GM23338 (cell line): ENCODE data around the gene NRG3. TPM values are rescaled to one million over a fixed set of nuclear protein-coding genes. Genes with fewer than 3 reads are reported as not detected.

ENCODE experiments used
- ATAC-seq: fragments of 200-7000 bp; cut with Tn5 transposase; 3 replicates; pipeline ENCODE4 v1.9.1; 2020
- DNase-seq: peaks from one replicate; pipeline ENCODE4 v3.0.0-alpha.2; 2015; ENCODE audit warnings: low spot score
- H2AFZ ChIP-seq: fragments of 200-600 bp; sonication (generic); 2 replicates; pipeline ENCODE4 v1.8.0; 2016; ENCODE audit warnings: antibody characterized with exemption, mild to moderate bottlenecking, moderate library complexity
- H3F3A ChIP-seq: fragments of 200-600 bp; sonication (generic); replicated peaks from 2 replicates; pipeline ENCODE4 v1.8.0; 2017; ENCODE audit warnings: antibody characterized with exemption, mixed run types, low read depth
- H3K27ac ChIP-seq: fragments of 200-600 bp; sonication (generic); 2 replicates; pipeline ENCODE4 v1.6.1; 2016; ENCODE audit warnings: low read depth
- H3K27me3 ChIP-seq: fragments of 200-600 bp; sonication (generic); 2 replicates; pipeline ENCODE4 v1.8.0; 2016; ENCODE audit warnings: mild to moderate bottlenecking, mixed run types, moderate library complexity; ENCODE audit not compliant: insufficient read depth
- H3K36me3 ChIP-seq: fragments of 200-600 bp; sonication (generic); 2 replicates; pipeline ENCODE4 v1.8.0; 2016; ENCODE audit warnings: mild to moderate bottlenecking; ENCODE audit not compliant: insufficient read depth
- H3K4me1 ChIP-seq: fragments of 200-600 bp; sonication (generic); 2 replicates; pipeline ENCODE4 v1.8.0; 2016; ENCODE audit warnings: mild to moderate bottlenecking, moderate library complexity; ENCODE audit not compliant: insufficient read depth
- H3K4me2 ChIP-seq: fragments of 200-600 bp; sonication (generic); 2 replicates; pipeline ENCODE4 v1.7.1; 2017; ENCODE audit warnings: mixed run types
- H3K4me3 ChIP-seq: fragments of 200-600 bp; sonication (generic); 2 replicates; pipeline ENCODE4 v1.6.1; 2016; ENCODE audit warnings: mixed run types
- H3K79me2 ChIP-seq: fragments of 200-600 bp; sonication (generic); replicated peaks from 2 replicates; pipeline ENCODE4 v1.8.0; 2017; ENCODE audit warnings: mild to moderate bottlenecking; ENCODE audit not compliant: insufficient read depth
- H3K9me2 ChIP-seq: fragments of 200-600 bp; sonication (generic); 2 replicates; pipeline ENCODE4 v1.8.0; 2017; ENCODE audit not compliant: insufficient read depth
- H4K20me1 ChIP-seq: fragments of 200-600 bp; sonication (generic); replicated peaks from 2 replicates; pipeline ENCODE4 v1.8.0; 2017; ENCODE audit warnings: mild to moderate bottlenecking; ENCODE audit not compliant: insufficient read depth
- H3K27ac Mint-ChIP-seq: 2 replicates; pipeline ENCODE4 v1.8.0; 2020; ENCODE audit warnings: inconsistent platforms, mild to moderate bottlenecking, moderate library complexity, mixed read lengths
- H3K27me3 Mint-ChIP-seq: 3 replicates; pipeline ENCODE4 v1.8.0; 2022; ENCODE audit warnings: low read depth, mild to moderate bottlenecking, moderate library complexity, mixed read lengths, inconsistent platforms; ENCODE audit not compliant: insufficient read depth, poor library complexity
- H3K36me3 Mint-ChIP-seq: 3 replicates; pipeline ENCODE4 v1.8.0; 2021; ENCODE audit warnings: low read depth, mild to moderate bottlenecking, inconsistent platforms, moderate library complexity, mixed read lengths
- H3K4me1 Mint-ChIP-seq: 3 replicates; pipeline ENCODE4 v1.8.0; 2020; ENCODE audit warnings: mild to moderate bottlenecking, inconsistent platforms, mixed read lengths
- H3K4me3 Mint-ChIP-seq: 3 replicates; pipeline ENCODE4 v1.8.0; 2021; ENCODE audit warnings: moderate library complexity, mild to moderate bottlenecking, inconsistent platforms, mixed read lengths
- H3K9me3 Mint-ChIP-seq: 3 replicates; pipeline ENCODE4 v1.8.0; 2020; ENCODE audit warnings: moderate library complexity, mild to moderate bottlenecking, inconsistent platforms, mixed read lengths
- CREB1 ChIP-seq: fragments of 250-450 bp; sonication (Bioruptor Pico); IDR thresholded peaks from 2 replicates; pipeline ENCODE4 v1.5.0; 2020; ENCODE audit warnings: low read depth, mild to moderate bottlenecking, moderate library complexity
- ETS1 ChIP-seq: IDR thresholded peaks from 2 replicates; pipeline ENCODE4 v1.6.1; 2016; ENCODE audit warnings: antibody characterized with exemption
- EZH2 ChIP-seq: fragments of 200-600 bp; sonication (generic); IDR thresholded peaks from one replicate; pipeline ENCODE4 v1.8.0; 2017; ENCODE audit warnings: antibody characterized with exemption, mild to moderate bottlenecking, low read depth; ENCODE audit not compliant: unreplicated experiment
- EZH2phosphoT487 ChIP-seq: fragments of 200-600 bp; sonication (generic); IDR thresholded peaks from one replicate; pipeline ENCODE4 v1.8.1; 2018; ENCODE audit warnings: antibody characterized with exemption; ENCODE audit not compliant: unreplicated experiment
- JUNB ChIP-seq: IDR thresholded peaks from one replicate; pipeline ENCODE4 v1.6.1; 2016; ENCODE audit warnings: antibody characterized with exemption; ENCODE audit not compliant: unreplicated experiment
- NANOG ChIP-seq: IDR thresholded peaks from 2 replicates; pipeline ENCODE4 v1.6.1; 2016; ENCODE audit warnings: antibody characterized with exemption, borderline replicate concordance
- POLR2AphosphoS5 ChIP-seq: IDR thresholded peaks from 2 replicates; pipeline ENCODE4 v1.6.1; 2016; ENCODE audit warnings: antibody characterized with exemption, low read depth
- STAT1 ChIP-seq: IDR thresholded peaks from one replicate; pipeline ENCODE4 v1.6.1; 2016; ENCODE audit warnings: antibody characterized with exemption; ENCODE audit not compliant: unreplicated experiment
- ZNF114 ChIP-seq: fragments of 250-450 bp; sonication (Bioruptor Pico); IDR thresholded peaks from 2 replicates; pipeline ENCODE4 v1.5.0; 2020; ENCODE audit warnings: mild to moderate bottlenecking, moderate library complexity
- ZNF331 ChIP-seq: fragments of 250-450 bp; sonication (Bioruptor Pico); IDR thresholded peaks from 2 replicates; pipeline ENCODE4 v1.5.0; 2020; ENCODE audit warnings: low read depth, mild to moderate bottlenecking, moderate library complexity
- polyA plus RNA-seq: library from polyadenylated mRNA; unstranded; fragments of >200 nt; fragmentation: Nextera tagmentation; extraction: Ambion mirVana; gene quantifications from 2 replicates; pipeline ENCODE4 v1.2.1, GENCODE V29; 2016
- total RNA-seq: library from RNA; depleted of rRNA; stranded (reverse); fragments of >200 nt; shearing (Covaris generic); gene quantifications from 2 replicates; pipeline ENCODE4 v1.2.3, GENCODE V29; 2014
- TF ChIP-seq, protein P1 (sequence below): IDR thresholded peaks from one replicate; pipeline ENCODE4 v1.6.1; 2018; ENCODE audit warnings: antibody characterized with exemption; ENCODE audit not compliant: unreplicated experiment
- TF ChIP-seq, protein P2 (sequence below): fragments of 250-450 bp; sonication (Bioruptor Pico); IDR thresholded peaks from 2 replicates; pipeline ENCODE4 v1.5.0; 2020; ENCODE audit warnings: mild to moderate bottlenecking, moderate library complexity
- TF ChIP-seq, protein P3 (sequence below), 2 experiments: fragments of 200-600 bp in 1 of 2; sonication (generic) in 1 of 2; conservative IDR thresholded peaks; 2 replicates each; pipeline versions ENCODE4 v1.5.1 to v1.6.1; 2016 to 2017; ENCODE audit warnings: antibody characterized with exemption in 2 of 2, low read depth in 2 of 2, mild to moderate bottlenecking in 2 of 2, moderate library complexity in 1 of 2

Gene NRG3
- total and polyA plus RNA-seq, 2 experiments from 2014 or later, result 1.9 to 3.9 TPM

GRCh38 chr10:82361256-82361655 is 486.3 kb downstream of the NRG3 start:
- DNase-seq (no peak), ATAC-seq (no peak)
- Mint-ChIP-seq H3K27ac (no peak overlapping the region), H3K36me3 (no peaks in the 10 kb centered on the region), H3K4me1 (peaks cover 12% of the 10 kb centered on the region), H3K9me3 (no peaks in the 10 kb centered on the region), H3K4me3 (no peak overlapping the region), H3K27me3 (no peaks in the 10 kb centered on the region)
- Histone ChIP-seq H3K27ac (no peak overlapping the region), H3K79me2 (no peaks in the 10 kb centered on the region), H3K4me1 (peaks cover 9% of the 10 kb centered on the region), H2AFZ (no peak overlapping the region), H3F3A (no peaks in the 10 kb centered on the region), H3K9me2 (no peaks in the 10 kb centered on the region), H3K4me3 (no peak overlapping the region), H4K20me1 (no peaks in the 10 kb centered on the region), H3K36me3 (no peaks in the 10 kb centered on the region), H3K4me2 (no peak overlapping the region), H3K27me3 (no peaks in the 10 kb centered on the region)
- TF ChIP-seq, protein P1, sequence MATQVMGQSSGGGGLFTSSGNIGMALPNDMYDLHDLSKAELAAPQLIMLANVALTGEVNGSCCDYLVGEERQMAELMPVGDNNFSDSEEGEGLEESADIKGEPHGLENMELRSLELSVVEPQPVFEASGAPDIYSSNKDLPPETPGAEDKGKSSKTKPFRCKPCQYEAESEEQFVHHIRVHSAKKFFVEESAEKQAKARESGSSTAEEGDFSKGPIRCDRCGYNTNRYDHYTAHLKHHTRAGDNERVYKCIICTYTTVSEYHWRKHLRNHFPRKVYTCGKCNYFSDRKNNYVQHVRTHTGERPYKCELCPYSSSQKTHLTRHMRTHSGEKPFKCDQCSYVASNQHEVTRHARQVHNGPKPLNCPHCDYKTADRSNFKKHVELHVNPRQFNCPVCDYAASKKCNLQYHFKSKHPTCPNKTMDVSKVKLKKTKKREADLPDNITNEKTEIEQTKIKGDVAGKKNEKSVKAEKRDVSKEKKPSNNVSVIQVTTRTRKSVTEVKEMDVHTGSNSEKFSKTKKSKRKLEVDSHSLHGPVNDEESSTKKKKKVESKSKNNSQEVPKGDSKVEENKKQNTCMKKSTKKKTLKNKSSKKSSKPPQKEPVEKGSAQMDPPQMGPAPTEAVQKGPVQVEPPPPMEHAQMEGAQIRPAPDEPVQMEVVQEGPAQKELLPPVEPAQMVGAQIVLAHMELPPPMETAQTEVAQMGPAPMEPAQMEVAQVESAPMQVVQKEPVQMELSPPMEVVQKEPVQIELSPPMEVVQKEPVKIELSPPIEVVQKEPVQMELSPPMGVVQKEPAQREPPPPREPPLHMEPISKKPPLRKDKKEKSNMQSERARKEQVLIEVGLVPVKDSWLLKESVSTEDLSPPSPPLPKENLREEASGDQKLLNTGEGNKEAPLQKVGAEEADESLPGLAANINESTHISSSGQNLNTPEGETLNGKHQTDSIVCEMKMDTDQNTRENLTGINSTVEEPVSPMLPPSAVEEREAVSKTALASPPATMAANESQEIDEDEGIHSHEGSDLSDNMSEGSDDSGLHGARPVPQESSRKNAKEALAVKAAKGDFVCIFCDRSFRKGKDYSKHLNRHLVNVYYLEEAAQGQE, result no peak
- TF ChIP-seq JUNB (no peak), CREB1 (CRISPR knock-in tag) (no peak), ETS1 (no peak), ZNF114 (CRISPR knock-in tag) (no peak), EZH2 (no peak), EZH2phosphoT487 (no peak), STAT1 (no peak), ZNF331 (no peak), POLR2AphosphoS5 (no peak), NANOG (no peak)
- TF ChIP-seq, protein P2, sequence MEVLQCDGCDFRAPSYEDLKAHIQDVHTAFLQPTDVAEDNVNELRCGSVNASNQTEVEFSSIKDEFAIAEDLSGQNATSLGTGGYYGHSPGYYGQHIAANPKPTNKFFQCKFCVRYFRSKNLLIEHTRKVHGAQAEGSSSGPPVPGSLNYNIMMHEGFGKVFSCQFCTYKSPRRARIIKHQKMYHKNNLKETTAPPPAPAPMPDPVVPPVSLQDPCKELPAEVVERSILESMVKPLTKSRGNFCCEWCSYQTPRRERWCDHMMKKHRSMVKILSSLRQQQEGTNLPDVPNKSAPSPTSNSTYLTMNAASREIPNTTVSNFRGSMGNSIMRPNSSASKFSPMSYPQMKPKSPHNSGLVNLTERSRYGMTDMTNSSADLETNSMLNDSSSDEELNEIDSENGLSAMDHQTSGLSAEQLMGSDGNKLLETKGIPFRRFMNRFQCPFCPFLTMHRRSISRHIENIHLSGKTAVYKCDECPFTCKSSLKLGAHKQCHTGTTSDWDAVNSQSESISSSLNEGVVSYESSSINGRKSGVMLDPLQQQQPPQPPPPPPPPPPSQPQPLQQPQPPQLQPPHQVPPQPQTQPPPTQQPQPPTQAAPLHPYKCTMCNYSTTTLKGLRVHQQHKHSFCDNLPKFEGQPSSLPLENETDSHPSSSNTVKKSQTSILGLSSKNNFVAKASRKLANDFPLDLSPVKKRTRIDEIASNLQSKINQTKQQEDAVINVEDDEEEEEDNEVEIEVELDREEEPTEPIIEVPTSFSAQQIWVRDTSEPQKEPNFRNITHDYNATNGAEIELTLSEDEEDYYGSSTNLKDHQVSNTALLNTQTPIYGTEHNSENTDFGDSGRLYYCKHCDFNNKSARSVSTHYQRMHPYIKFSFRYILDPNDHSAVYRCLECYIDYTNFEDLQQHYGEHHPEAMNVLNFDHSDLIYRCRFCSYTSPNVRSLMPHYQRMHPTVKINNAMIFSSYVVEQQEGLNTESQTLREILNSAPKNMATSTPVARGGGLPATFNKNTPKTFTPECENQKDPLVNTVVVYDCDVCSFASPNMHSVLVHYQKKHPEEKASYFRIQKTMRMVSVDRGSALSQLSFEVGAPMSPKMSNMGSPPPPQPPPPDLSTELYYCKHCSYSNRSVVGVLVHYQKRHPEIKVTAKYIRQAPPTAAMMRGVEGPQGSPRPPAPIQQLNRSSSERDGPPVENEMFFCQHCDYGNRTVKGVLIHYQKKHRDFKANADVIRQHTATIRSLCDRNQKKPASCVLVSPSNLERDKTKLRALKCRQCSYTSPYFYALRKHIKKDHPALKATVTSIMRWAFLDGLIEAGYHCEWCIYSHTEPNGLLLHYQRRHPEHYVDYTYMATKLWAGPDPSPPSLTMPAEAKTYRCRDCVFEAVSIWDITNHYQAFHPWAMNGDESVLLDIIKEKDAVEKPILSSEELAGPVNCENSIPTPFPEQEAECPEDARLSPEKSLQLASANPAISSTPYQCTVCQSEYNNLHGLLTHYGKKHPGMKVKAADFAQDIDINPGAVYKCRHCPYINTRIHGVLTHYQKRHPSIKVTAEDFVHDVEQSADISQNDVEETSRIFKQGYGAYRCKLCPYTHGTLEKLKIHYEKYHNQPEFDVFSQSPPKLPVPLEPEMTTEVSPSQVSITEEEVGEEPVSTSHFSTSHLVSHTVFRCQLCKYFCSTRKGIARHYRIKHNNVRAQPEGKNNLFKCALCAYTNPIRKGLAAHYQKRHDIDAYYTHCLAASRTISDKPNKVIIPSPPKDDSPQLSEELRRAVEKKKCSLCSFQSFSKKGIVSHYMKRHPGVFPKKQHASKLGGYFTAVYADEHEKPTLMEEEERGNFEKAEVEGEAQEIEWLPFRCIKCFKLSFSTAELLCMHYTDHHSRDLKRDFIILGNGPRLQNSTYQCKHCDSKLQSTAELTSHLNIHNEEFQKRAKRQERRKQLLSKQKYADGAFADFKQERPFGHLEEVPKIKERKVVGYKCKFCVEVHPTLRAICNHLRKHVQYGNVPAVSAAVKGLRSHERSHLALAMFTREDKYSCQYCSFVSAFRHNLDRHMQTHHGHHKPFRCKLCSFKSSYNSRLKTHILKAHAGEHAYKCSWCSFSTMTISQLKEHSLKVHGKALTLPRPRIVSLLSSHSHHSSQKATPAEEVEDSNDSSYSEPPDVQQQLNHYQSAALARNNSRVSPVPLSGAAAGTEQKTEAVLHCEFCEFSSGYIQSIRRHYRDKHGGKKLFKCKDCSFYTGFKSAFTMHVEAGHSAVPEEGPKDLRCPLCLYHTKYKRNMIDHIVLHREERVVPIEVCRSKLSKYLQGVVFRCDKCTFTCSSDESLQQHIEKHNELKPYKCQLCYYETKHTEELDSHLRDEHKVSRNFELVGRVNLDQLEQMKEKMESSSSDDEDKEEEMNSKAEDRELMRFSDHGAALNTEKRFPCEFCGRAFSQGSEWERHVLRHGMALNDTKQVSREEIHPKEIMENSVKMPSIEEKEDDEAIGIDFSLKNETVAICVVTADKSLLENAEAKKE, result no peak
- TF ChIP-seq, protein P3, sequence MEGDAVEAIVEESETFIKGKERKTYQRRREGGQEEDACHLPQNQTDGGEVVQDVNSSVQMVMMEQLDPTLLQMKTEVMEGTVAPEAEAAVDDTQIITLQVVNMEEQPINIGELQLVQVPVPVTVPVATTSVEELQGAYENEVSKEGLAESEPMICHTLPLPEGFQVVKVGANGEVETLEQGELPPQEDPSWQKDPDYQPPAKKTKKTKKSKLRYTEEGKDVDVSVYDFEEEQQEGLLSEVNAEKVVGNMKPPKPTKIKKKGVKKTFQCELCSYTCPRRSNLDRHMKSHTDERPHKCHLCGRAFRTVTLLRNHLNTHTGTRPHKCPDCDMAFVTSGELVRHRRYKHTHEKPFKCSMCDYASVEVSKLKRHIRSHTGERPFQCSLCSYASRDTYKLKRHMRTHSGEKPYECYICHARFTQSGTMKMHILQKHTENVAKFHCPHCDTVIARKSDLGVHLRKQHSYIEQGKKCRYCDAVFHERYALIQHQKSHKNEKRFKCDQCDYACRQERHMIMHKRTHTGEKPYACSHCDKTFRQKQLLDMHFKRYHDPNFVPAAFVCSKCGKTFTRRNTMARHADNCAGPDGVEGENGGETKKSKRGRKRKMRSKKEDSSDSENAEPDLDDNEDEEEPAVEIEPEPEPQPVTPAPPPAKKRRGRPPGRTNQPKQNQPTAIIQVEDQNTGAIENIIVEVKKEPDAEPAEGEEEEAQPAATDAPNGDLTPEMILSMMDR (conservative IDR thresholded peaks at IDR 0.05; ENCODE audit: low read depth in 2 of 2), result no peak
